ENCODE results near the gene DNAJC6. TPM values are rescaled to one million over a fixed set of nuclear protein-coding genes. Genes with fewer than 3 reads are reported as not detected.

Gene DNAJC6
- total RNA-seq, 4 donors from 2014 or later = 2.8 to 9.2 (median 5.3) TPM

GRCh38 chr1:65456481-65456880, 147.1 kb downstream of the DNAJC6 start:
- Histone ChIP-seq H3K27ac (no peak overlapping the region), H3K27me3 (no peaks in the 10 kb centered on the region), H3K4me3 (replicated peaks in 1 of 3) (no peak overlapping the region), H3K4me1 (no peaks in the 10 kb centered on the region), H3K9me3 (no peaks in the 10 kb centered on the region), H3K36me3 (no peaks in the 10 kb centered on the region)
- TF ChIP-seq, protein P1, sequence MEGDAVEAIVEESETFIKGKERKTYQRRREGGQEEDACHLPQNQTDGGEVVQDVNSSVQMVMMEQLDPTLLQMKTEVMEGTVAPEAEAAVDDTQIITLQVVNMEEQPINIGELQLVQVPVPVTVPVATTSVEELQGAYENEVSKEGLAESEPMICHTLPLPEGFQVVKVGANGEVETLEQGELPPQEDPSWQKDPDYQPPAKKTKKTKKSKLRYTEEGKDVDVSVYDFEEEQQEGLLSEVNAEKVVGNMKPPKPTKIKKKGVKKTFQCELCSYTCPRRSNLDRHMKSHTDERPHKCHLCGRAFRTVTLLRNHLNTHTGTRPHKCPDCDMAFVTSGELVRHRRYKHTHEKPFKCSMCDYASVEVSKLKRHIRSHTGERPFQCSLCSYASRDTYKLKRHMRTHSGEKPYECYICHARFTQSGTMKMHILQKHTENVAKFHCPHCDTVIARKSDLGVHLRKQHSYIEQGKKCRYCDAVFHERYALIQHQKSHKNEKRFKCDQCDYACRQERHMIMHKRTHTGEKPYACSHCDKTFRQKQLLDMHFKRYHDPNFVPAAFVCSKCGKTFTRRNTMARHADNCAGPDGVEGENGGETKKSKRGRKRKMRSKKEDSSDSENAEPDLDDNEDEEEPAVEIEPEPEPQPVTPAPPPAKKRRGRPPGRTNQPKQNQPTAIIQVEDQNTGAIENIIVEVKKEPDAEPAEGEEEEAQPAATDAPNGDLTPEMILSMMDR (IDR thresholded peaks at IDR 0.05) = no peak
- TF ChIP-seq POLR2A (IDR thresholded peaks at IDR 0.05) = no peak
- intact Hi-C loops (cut with DNase I) = no loop called here
- DNase-seq = no peak

DNA sequence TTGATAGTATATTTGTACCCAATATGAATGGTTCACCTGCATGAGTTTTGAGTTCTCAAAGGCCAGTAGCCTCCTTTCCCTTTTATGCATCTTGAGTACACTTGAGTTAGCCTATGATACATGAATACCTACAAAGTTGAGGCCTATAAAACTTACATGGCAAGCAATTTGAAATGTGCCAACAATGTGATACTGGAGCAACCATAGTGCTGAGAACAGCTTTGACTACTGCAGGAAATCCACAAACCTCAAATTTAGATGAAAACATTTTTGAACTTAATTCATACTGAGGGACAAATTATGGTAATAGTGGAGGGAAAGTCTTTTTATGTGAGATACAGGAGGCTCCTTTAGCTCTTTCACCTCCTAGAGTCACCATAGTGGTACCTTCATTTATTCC, 148.5 kb downstream of the DNAJC6 start:
- Histone ChIP-seq H3K4me1 (no peaks in the 10 kb centered on the region), H3K36me3 (no peaks in the 10 kb centered on the region), H3K27me3 (no peaks in the 10 kb centered on the region), H3K9me3 (no peaks in the 10 kb centered on the region), H3K27ac (no peak overlapping the region), H3K4me3 (replicated peaks in 1 of 3) (no peak overlapping the region)
- TF ChIP-seq, protein P1 (IDR thresholded peaks at IDR 0.05) = no peak
- TF ChIP-seq POLR2A (IDR thresholded peaks at IDR 0.05) = no peak
- DNase-seq = no peak
- intact Hi-C loops (cut with DNase I) = no loop called here

- 76 to 91% methylated on average over 2 of the region's 2 CpGs for WGBS, 2 donors
- H3K4me3 ChIP-seq (replicated peaks in 1 of 3) = no peak overlapping the region
- no peaks in the 10 kb centered on the region for H3K36me3 ChIP-seq
- intact Hi-C loops (cut with DNase I) = no loop called here
- DNase-seq = no peak
- H3K9me3 ChIP-seq = no peaks in the 10 kb centered on the region
- no peaks in the 10 kb centered on the region for H3K27me3 ChIP-seq
- H3K27ac ChIP-seq = no peak overlapping the region
- H3K4me1 ChIP-seq = no peaks in the 10 kb centered on the region
- no peak for TF ChIP-seq POLR2A (IDR thresholded peaks at IDR 0.05)
- TF ChIP-seq, protein P1 (IDR thresholded peaks at IDR 0.05) = no peak
These were observed 149.5 kb downstream of the DNAJC6 start for GRCh38 chr1:65458730-65459396.

- WGBS, 2 donors = 79 to 89% methylated on average over 1 of the region's 1 CpG
- no peak overlapping the region for H3K27ac ChIP-seq
These were observed 150.0 kb downstream of the DNAJC6 start for GRCh38 chr1:65459397-65459768.

More at GRCh38 chr1:65459397-65459768, 150.0 kb downstream of the DNAJC6 start:
- Histone ChIP-seq H3K9me3 (no peaks in the 10 kb centered on the region), H3K4me1 (no peaks in the 10 kb centered on the region), H3K4me3 (replicated peaks in 1 of 3) (no peak overlapping the region), H3K36me3 (no peaks in the 10 kb centered on the region), H3K27me3 (no peaks in the 10 kb centered on the region)
- TF ChIP-seq, protein P1 (IDR thresholded peaks at IDR 0.05) = peak in 4 of 6 experiments; percentile 16 to 45 (median 32)
- no peak for TF ChIP-seq POLR2A (IDR thresholded peaks at IDR 0.05)
- DNase-seq = no peak
- intact Hi-C loops (cut with DNase I) = no loop called here

Small RNAs within 50 kb of the gene (small RNA-seq; reads per million reads assigned to genes)
- gene COX6CP13 (not detected), gene RNU2-15P (not detected)

Other genes starting within 250 kb of the DNAJC6 start
- gene AK4, start 161.3 kb upstream of the DNAJC6 start, total RNA-seq = 10 to 100 TPM in 2 of 4 donors, 1 to 10 TPM in 2; 7.8 to 13.9 (median 9.8) TPM
- gene LEPR, start 111.1 kb downstream of the DNAJC6 start, total RNA-seq = 10 to 100 TPM; 11.4 to 80.4 (median 17.5) TPM
- gene LEPROT, start 111.1 kb downstream of the DNAJC6 start, total RNA-seq = 100 to 1,000 TPM in 2 of 4 donors, 10 to 100 TPM in 2; 70.1 to 159 (median 94.2) TPM

Measured in thyroid gland (tissue), 4 donors.